Effector memory CD4-positive, alpha-beta T cell (primary cell): ENCODE results near the gene VAV2.

ENCODE experiments used
- DNase-seq, 3 donors: peaks; one replicate each; pipeline ENCODE4 v3.0.0-alpha.2; 2020
- H3K27ac ChIP-seq: 2 replicates; pipeline ENCODE4 v1.7.0; 2013; ENCODE audit warnings: mild to moderate bottlenecking, low read length, moderate library complexity; ENCODE audit not compliant: insufficient read depth, poor library complexity, severe bottlenecking
- H3K27me3 ChIP-seq: replicated peaks from 2 replicates; pipeline ENCODE4 v1.7.0; 2013; ENCODE audit warnings: mild to moderate bottlenecking, low read length; ENCODE audit not compliant: insufficient read depth, control insufficient read depth, poor library complexity, severe bottlenecking
- H3K36me3 ChIP-seq: 2 replicates; pipeline ENCODE4 v1.7.0; 2013; ENCODE audit warnings: mild to moderate bottlenecking, low read length, moderate library complexity; ENCODE audit not compliant: control insufficient read depth, insufficient read depth
- H3K4me1 ChIP-seq: 2 replicates; pipeline ENCODE4 v1.7.0; 2013; ENCODE audit warnings: low read length, mild to moderate bottlenecking; ENCODE audit not compliant: control insufficient read depth, insufficient read depth, poor library complexity, severe bottlenecking
- H3K4me3 ChIP-seq: 2 replicates; pipeline ENCODE4 v1.7.0; 2013; ENCODE audit warnings: low read length, low read depth, mild to moderate bottlenecking; ENCODE audit not compliant: insufficient read depth, poor library complexity, severe bottlenecking
- H3K9me3 ChIP-seq: 2 replicates; pipeline ENCODE4 v1.7.0; 2013; ENCODE audit warnings: mild to moderate bottlenecking, low read length, moderate library complexity; ENCODE audit not compliant: control insufficient read depth

The VAV2 gene

DNA sequence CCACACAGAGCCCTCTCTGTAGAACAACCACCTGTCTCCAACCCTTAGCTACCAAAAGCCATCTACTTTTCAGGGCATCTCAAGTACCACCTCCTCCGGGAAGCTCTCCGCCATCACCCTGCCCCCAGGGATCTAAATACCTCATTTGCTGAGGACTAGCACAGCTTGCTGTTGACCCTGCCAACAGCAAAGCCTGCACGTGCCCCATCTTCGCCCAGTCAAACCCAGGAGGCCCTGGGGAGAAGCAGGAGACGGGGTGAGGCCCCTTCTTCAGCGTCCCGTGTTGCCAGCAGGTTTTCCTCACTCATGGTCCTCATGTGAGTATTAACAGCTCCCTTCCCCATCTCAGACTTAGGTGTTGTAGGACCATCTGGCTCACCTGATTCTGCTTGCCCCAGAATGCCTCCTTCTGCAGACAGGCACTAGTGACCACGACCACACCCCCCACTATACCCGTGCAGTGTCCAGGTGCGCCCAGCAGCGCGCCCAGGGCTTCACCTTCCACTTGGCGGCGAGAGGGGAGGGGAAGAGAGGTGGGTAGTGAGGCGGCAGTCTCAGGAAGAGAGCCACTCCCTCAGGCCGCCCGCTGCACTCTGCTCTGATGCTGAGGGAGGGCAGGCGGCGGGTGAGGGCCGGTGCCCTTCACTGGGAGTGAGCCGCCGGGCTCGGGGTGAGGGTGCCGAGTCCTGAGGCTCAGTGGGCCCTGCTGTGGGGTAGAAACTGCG, 11.1 kb downstream of the VAV2 start:
- H3K36me3 ChIP-seq, result no peaks in the 10 kb centered on the region
- DNase-seq, result no peak
- H3K4me1 ChIP-seq, result no peaks in the 10 kb centered on the region
- H3K27me3 ChIP-seq, result no peaks in the 10 kb centered on the region
- no peak overlapping the region for H3K27ac ChIP-seq
- no peaks in the 10 kb centered on the region for H3K9me3 ChIP-seq
- no peak overlapping the region for H3K4me3 ChIP-seq

DNA sequence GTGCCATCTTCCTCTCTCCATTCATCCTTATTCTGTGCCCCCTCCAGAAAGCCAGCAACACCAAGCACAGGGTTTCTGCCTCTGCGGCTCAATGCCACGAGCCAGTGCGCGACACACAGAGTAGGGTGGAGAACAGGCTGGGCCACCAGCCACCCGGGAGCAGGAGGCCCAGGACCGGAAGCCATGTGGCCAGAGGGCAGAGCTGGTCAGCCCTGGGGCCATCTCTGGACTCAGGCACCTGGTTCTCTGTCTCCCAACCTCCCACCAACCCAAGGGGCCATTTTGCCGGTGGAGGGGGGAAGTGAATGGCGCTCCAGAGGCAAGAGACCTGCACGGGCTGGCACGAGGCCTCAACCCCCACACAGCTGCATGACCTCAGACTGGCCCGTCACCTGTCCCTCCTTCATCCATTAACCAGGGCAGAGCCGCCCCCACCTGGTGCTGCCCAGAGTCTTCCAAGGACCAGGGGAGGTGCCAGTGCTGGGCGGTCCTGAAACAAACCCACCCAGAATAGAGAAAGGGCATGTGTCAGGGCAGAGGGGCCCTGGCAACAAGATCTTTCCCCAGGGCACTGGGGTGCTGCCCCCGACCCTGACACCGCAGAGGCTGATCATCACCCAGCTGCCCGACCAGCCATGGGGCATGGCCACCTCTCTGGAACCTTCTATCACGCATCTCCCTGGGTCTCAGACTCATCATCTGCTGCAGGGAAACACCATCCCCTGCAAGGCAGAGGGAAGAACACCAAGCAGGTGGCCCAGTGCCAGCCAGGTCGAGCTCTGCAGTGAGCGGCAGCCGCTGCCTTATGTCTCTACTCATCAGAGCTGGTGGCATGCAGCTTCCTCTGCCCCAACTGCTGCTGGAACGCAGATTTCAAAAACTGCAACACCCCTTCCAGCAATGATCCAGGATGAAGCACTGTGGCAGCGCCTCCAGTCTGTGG, 11.9 kb downstream of the VAV2 start:
- Histone ChIP-seq H3K36me3 (no peaks in the 10 kb centered on the region), H3K4me3 (no peak overlapping the region), H3K27ac (no peak overlapping the region), H3K4me1 (no peaks in the 10 kb centered on the region), H3K27me3 (no peaks in the 10 kb centered on the region), H3K9me3 (no peaks in the 10 kb centered on the region)
- DNase-seq, result no peak

DNA sequence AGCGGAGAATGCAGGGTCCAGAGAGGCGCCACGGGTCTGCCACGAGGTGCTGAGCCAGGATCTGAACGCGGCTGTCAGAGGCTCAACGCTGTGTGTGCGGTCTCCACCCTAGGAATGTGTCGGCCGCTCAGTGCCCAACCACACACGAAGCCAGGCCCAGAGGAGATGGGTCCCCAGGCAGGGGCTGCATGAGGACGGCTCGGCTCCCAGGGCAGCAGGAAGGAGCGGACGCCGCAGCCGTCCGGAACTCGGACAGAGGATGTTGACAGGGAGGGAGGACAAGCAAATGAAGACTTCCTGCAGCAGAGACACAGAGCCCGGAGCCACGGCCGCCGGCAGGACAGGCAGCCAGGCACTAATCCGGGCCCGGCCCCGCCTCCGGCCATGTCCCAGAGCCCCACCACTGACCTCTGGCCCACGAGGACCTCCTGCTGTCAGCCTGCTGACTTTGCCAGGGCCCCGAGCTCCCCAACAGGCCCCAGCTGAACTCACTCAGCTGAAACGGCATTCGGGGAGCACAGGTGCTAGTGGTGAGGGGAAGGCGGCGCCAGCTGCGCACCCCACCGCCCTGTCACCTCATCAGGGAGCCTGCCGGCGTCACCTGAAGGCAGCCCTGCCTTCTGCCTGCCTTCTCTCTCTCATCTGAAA, 12.7 kb downstream of the VAV2 start:
- no peak for DNase-seq
- Histone ChIP-seq H3K27me3 (no peaks in the 10 kb centered on the region), H3K4me1 (no peaks in the 10 kb centered on the region), H3K36me3 (no peaks in the 10 kb centered on the region), H3K9me3 (no peaks in the 10 kb centered on the region), H3K4me3 (no peak overlapping the region), H3K27ac (no peak overlapping the region)

DNA sequence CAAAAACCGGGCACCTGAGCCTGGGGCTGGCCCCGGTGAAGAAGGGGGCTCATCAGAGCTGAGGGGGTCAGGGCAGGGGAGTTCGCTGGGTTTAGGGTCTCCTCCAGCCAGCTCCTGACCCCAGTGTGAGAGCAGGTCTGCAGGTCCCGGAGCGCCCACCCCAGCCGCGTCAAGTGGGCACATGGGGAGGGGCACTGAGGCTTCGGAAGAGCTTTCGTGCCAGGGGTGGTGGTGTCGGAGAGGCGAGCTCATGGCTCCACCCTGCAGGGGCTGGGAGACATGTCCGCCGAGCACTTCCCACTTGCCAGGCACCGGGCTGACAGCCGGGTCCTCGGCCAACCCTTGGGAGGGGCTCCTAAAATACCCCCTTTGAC, 13.2 kb downstream of the VAV2 start:
- H3K27me3 ChIP-seq, result no peaks in the 10 kb centered on the region
- no peaks in the 10 kb centered on the region for H3K9me3 ChIP-seq
- no peaks in the 10 kb centered on the region for H3K36me3 ChIP-seq
- DNase-seq, result no peak
- H3K4me3 ChIP-seq, result no peak overlapping the region
- no peaks in the 10 kb centered on the region for H3K4me1 ChIP-seq
- no peak overlapping the region for H3K27ac ChIP-seq

DNA sequence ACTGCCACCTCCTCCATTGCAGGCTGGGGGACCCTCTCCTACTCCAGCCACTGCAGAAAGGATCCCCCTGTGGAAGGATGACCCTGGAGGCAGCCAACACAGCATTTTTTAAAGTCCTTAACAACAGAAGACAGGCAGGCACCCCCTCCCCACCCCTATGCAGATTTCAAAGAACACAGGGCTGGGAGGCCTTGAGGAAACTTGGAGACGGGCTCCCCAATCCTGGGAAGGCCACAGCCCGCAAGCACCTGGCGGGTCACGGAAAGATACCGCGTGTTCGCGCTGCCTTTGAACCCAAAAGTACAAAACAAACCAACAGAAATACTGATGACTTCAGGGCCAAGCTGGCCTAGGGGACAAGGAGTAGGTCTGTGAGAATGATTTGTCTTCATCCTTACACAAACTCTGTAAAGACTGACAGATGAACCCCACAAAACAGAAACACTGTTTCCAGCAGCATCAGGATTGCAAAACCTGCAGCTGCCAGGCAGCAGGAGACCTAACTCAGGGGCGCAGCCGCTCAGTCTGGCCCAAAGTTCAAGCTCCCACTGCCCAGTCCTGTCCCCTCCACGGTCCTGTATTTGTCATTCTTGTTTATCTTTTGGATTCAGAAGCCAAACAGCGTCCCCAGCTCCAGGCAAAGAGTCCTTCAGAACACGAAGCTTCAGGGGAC, 13.8 kb downstream of the VAV2 start:
- no peaks in the 10 kb centered on the region for H3K9me3 ChIP-seq
- H3K27ac ChIP-seq, result no peak overlapping the region
- no peaks in the 10 kb centered on the region for H3K27me3 ChIP-seq
- DNase-seq, result no peak
- H3K4me1 ChIP-seq, result no peaks in the 10 kb centered on the region
- H3K36me3 ChIP-seq, result no peaks in the 10 kb centered on the region
- no peak overlapping the region for H3K4me3 ChIP-seq

DNA sequence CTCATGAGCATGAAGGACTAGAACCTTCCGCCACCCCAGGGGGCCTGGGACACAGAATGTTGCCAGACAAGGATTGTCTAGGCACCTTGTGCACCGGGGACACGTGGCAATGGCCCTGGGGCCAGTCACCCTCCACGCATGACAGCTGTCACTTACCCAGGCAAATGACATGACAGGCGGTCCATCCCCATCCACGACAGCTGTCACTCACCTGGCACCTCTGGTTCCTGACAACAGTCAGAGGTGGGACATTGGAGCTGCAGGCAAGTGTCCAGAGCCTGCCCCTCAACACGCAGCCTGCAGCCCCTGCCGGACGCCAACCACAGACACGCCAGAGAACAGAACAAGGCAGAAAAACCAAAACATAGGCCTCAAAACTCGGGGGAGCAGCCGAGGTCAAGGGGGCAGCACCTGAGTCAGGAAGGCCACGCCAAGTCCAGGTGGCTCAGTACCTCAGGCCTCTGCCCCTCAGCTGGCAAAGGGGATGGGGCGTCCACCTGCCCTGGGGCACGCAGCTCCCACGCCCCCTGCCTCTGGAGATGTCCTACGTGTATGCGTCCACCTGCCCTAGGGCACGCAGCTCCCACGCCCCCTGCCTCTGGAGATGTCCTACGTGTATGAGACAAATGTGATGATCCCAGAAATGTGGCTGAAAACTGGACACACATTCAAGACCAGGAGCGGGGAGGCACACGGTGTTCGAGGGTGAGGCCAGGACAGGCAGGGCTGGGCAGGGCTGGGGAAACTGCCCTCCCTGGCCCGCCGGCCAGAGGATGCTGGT, 14.5 kb downstream of the VAV2 start:
- Histone ChIP-seq H3K4me1 (no peaks in the 10 kb centered on the region), H3K9me3 (no peaks in the 10 kb centered on the region), H3K4me3 (no peak overlapping the region), H3K27ac (no peak overlapping the region), H3K27me3 (no peaks in the 10 kb centered on the region), H3K36me3 (no peaks in the 10 kb centered on the region)
- no peak for DNase-seq

DNA sequence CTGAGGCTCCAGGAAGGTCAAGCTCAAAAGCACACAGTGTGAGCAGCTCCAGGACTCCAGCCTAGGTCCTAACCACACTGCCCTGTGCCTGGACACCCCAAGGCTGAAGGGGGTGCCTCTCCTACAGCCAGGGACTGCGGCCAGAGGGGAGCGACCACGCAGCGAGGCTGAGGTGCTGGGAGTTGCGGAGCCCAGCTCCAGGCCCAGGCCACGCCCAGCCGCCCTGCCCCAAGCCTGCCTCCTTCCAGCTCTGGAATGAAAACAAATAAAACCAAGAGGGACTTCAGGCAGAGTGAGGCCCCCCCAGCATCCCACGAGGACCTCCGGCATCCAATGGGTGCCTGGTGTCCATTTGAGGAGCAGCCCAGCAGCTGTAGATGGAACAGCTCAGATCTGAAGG, 15.2 kb downstream of the VAV2 start:
- H3K27me3 ChIP-seq, result no peaks in the 10 kb centered on the region
- no peak for DNase-seq
- no peaks in the 10 kb centered on the region for H3K4me1 ChIP-seq
- no peak overlapping the region for H3K4me3 ChIP-seq
- H3K9me3 ChIP-seq, result no peaks in the 10 kb centered on the region
- no peak overlapping the region for H3K27ac ChIP-seq
- H3K36me3 ChIP-seq, result no peaks in the 10 kb centered on the region

DNA sequence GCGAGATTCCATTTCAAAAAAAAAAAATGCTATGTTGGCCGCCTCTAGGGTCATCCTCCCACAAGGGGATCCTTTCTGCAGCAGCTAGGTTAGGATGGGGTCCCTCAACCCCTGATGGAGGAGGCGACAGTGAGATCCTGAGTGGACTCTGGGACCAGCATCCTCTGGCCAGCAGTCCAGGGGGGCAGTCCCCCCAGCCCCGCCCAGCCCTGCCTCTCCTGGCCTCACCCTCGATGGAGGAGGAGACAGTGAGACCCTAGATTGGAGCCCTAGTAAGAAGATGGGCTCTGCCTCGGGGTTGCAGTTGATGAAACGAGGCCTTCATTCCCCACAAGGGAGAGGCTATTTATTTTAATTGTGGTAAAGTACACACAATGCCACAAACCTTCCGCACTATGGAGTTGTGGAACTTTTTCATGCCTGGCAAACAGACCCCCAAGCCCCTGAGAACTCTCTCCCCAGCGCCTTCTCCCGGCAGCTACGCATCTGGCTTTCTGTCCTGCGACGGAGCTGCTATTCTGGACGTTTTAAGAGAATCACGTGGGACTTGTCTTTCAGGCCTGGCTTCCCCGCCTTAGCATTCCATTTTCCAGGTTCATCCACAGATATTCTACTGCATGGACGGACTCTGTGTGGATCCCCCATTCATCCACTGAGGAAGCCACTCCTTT, 15.8 kb downstream of the VAV2 start:
- no peaks in the 10 kb centered on the region for H3K36me3 ChIP-seq
- no peak for DNase-seq
- no peak overlapping the region for H3K27ac ChIP-seq
- no peaks in the 10 kb centered on the region for H3K4me1 ChIP-seq
- H3K27me3 ChIP-seq, result no peaks in the 10 kb centered on the region
- H3K4me3 ChIP-seq, result no peak overlapping the region
- H3K9me3 ChIP-seq, result no peaks in the 10 kb centered on the region

DNA sequence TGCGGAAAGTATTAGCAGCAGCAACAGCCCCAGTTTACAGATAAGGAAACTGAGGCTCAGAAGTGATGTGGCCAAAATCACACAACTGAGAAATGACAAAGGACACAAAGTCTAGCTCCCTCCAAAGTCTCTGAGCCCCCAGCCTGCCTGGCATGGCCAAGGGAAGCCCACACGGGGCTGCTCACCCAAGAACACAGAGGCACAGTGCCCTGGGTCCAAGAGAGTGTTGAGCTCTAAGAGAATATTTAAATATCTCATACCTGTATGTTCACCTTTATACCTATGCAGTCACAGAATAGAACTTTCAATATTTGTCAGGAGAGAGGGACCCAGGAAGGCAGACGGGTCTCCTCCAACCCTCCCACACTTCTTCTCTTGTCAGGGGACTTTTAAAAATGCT, 16.6 kb downstream of the VAV2 start:
- Histone ChIP-seq H3K4me1 (no peaks in the 10 kb centered on the region), H3K27ac (no peak overlapping the region), H3K27me3 (no peaks in the 10 kb centered on the region), H3K36me3 (no peaks in the 10 kb centered on the region), H3K4me3 (no peak overlapping the region), H3K9me3 (no peaks in the 10 kb centered on the region)
- DNase-seq, result no peak
